Measurements from ENCODE around the gene HIGD1B.

DNA sequence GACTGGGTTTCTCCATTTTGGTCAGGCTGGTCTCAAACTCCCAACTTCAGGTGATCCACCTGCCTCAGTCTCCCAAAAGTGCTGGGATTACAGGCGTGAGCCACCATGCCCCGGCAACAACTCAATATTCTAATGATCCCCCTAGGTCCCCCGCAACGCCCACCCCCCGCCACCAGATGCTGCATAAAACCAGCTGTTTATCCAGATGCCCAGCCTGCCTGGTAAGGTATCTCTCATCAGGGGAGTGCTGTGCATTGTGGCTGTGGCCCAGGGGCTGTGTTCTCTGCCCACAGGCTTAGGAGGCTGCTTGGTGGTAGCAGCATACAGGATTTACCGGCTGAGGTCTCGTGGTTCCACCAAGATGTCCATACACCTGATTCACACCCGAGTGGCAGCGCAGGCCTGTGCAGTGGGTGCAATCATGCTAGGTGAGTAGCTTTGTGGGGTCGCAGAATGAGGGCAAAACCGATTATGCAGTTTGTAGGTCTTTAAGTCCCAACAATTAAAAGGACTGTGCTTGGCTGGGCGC, 1.3 kb downstream of the HIGD1B start:
- no peak for TF ChIP-seq POLR2AphosphoS5 (IDR thresholded peaks at IDR 0.05)
- no peak for TF ChIP-seq POLR2A (IDR thresholded peaks at IDR 0.05)
- TF ChIP-seq, protein P1, sequence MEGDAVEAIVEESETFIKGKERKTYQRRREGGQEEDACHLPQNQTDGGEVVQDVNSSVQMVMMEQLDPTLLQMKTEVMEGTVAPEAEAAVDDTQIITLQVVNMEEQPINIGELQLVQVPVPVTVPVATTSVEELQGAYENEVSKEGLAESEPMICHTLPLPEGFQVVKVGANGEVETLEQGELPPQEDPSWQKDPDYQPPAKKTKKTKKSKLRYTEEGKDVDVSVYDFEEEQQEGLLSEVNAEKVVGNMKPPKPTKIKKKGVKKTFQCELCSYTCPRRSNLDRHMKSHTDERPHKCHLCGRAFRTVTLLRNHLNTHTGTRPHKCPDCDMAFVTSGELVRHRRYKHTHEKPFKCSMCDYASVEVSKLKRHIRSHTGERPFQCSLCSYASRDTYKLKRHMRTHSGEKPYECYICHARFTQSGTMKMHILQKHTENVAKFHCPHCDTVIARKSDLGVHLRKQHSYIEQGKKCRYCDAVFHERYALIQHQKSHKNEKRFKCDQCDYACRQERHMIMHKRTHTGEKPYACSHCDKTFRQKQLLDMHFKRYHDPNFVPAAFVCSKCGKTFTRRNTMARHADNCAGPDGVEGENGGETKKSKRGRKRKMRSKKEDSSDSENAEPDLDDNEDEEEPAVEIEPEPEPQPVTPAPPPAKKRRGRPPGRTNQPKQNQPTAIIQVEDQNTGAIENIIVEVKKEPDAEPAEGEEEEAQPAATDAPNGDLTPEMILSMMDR (IDR thresholded peaks at IDR 0.05), result no peak
